Spleen (tissue), 11 donors: Measurements from ENCODE around the gene AQP12B. TPM values are rescaled to one million over a fixed set of nuclear protein-coding genes. Genes with fewer than 3 reads are reported as not detected.
A peak's percentile ranks its signal among the peaks of the same experiment; 100 is the strongest.
"Not testable (repeated sequence)": the region's sequence is repeated elsewhere in the genome, so short reads cannot be mapped to it uniquely, and the experiment has no call there.

Source experiments
- DNase-seq: peaks from one replicate; pipeline ENCODE4 v3.0.0-alpha.2; 2020
- H3K27ac ChIP-seq, 8 donors: fragments of 200-600 bp; sonication (generic) in 7 of 8; 1 replicate in 4 of 8; 2 replicates in 4 of 8; pipeline versions ENCODE4 v1.5.0 to v1.8.0; 2016 to 2021; ENCODE audit warnings: inconsistent platforms in 4 of 8, mild to moderate bottlenecking in 4 of 8, moderate library complexity in 1 of 8
- H3K27me3 ChIP-seq, 7 donors: fragments of 200-600 bp; sonication (generic) in 6 of 7; replicated peaks in 1 of 7; 1 replicate in 4 of 7; 2 replicates in 3 of 7; pipeline versions ENCODE4 v1.5.0 to v1.8.0; 2016 to 2021; ENCODE audit warnings: inconsistent platforms in 3 of 7, mild to moderate bottlenecking in 1 of 7
- H3K36me3 ChIP-seq, 6 donors: fragments of 200-600 bp; sonication (generic) in 5 of 6; 1 replicate in 4 of 6; 2 replicates in 2 of 6; pipeline versions ENCODE4 v1.5.0 to v1.8.0; 2016 to 2021; ENCODE audit warnings: inconsistent platforms in 2 of 6
- H3K4me1 ChIP-seq, 6 donors: fragments of 200-600 bp; sonication (generic) in 5 of 6; 1 replicate in 3 of 6; 2 replicates in 3 of 6; pipeline versions ENCODE4 v1.5.0 to v1.8.0; 2016 to 2021; ENCODE audit warnings: inconsistent platforms in 3 of 6
- H3K4me3 ChIP-seq, 8 donors: fragments of 200-600 bp; sonication (generic) in 7 of 8; 1 replicate in 4 of 8; 2 replicates in 4 of 8; pipeline versions ENCODE4 v1.5.0 to v1.8.0; 2016 to 2021; ENCODE audit warnings: inconsistent platforms in 4 of 8, mild to moderate bottlenecking in 4 of 8, moderate library complexity in 2 of 8
- H3K9me3 ChIP-seq, 8 donors: fragments of 200-600 bp; sonication (generic) in 7 of 8; 1 replicate in 4 of 8; 2 replicates in 4 of 8; pipeline versions ENCODE4 v1.5.0 to v1.8.0; 2016 to 2021; ENCODE audit warnings: inconsistent platforms in 4 of 8
- CTCF ChIP-seq, 11 experiments: fragments of 200-600 bp in 7 of 11; fragments of 450-650 bp in 4 of 11; sonication (generic) in 4 of 11; IDR thresholded peaks in 8 of 11; conservative IDR thresholded peaks in 3 of 11; 1 replicate in 7 of 11; 2 replicates in 4 of 11; pipeline versions ENCODE4 v1.4.0 to v1.8.0; 2016 to 2021; ENCODE audit warnings: antibody characterized with exemption in 11 of 11, inconsistent platforms in 4 of 11, mild to moderate bottlenecking in 1 of 11
- POLR2A ChIP-seq, 3 donors: fragments of 450-650 bp; IDR thresholded peaks; one replicate each; pipeline ENCODE4 v1.5.1; 2017; ENCODE audit warnings: antibody characterized with exemption in 3 of 3, mild to moderate bottlenecking in 1 of 3
- POLR2AphosphoS5 ChIP-seq, 3 donors: sonication (generic); formaldehyde crosslinking; IDR thresholded peaks; one replicate each; pipeline ENCODE4 v1.5.1; 2017; ENCODE audit warnings: antibody characterized with exemption in 3 of 3
- WGBS, 5 donors: extraction: QIAGEN DNeasy Blood & Tissue Kit in 3 of 5; methylation state at CpG; one replicate each; pipeline versions ENCODE4 v1.1.5 to v1.1.7; 2013 to 2018; 5-methylcytosine and 5-hydroxymethylcytosine counted together
- intact Hi-C: fragments of 100-400 bp; cut with DNase I; formaldehyde crosslinking; loops from one replicate; pipeline ENCODE4 v1.15.0; 2023; ENCODE audit warnings: low total_unique reads
- polyA plus RNA-seq, 3 donors: library from polyadenylated mRNA; stranded (reverse); fragments of 200-250 nt; gene quantifications; one replicate each; pipeline ENCODE4 v1.2.1, GENCODE V29; 2013
- total RNA-seq, 7 donors: library from RNA; depleted of rRNA in 3 of 7; stranded (reverse); fragments of >200 nt in 3 of 7; fragmentation: NEBNext Ultra II Directional in 4 of 7; extraction: Animal tissue kit (Norgen Biotek cat#: 25700) in 4 of 7; gene quantifications; one replicate each; pipeline versions ENCODE4 v1.1.0 to v1.2.1, GENCODE V29; 2016 to 2021
- donor health status: healthy with polysubstance abuse.
- donor health status: DM: no; HTN: no; CAD: no; lungs with moderate emphysema.
- donor health status: DM: no; HTN: no; CAD: no.
- donor health status: Bipolar disorder and iron deficiency.
- donor health status: healthy.
- donor health status: DM: no; HTN: no; CAD: no.
- donor health status: DM: yes; HTN: yes; CAD: no.

Gene AQP12B
- total and polyA plus RNA-seq, 10 donors: 0.03 to 1.8 (median 0.95) TPM; not detected in 7

DNA sequence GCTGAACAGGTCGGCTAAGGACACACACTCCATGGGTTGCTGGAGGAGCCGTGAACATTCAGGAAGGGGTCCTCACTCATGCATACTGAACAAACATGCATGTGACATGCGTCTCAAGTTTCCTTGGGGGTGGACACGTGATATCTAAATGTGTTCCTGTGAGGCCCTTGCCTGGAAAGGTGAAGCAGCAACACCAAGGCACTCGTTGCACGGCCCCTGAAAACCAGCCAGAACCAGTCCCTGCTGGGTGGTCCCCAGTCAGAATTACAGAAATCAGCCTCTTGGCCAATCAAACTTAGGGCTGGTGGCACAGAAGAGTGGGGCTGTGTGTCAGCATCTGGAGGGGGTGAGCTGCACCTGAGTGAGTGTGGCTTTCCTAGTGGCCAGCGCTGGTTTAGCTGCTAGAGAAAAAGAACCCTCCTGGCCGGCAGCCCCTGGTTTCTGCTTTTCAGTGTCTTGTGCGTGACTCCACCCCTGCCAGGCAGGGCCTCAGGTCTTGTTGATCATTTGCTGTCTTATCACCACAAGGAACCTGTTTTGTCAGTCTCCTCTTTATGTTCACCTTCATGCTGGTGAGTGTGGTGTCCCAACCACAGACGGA lies 3.2 kb upstream of the AQP12B start:
- WGBS, 5 donors: 67 to 86% (median 78%) methylated on average over 4 to 10 of the region's 10 CpGs
- H3K9me3 ChIP-seq: no peaks in the 10 kb centered on the region
- no peaks in the 10 kb centered on the region for H3K27me3 ChIP-seq
- no peak for TF ChIP-seq POLR2A (IDR thresholded peaks at IDR 0.05)
- no peak for TF ChIP-seq CTCF (IDR thresholded peaks at IDR 0.05 in 8 of 11, conservative IDR thresholded peaks at IDR 0.05 in 3 of 11)
- TF ChIP-seq POLR2AphosphoS5 (IDR thresholded peaks at IDR 0.05): no peak
- H3K36me3 ChIP-seq: no peaks in the 10 kb centered on the region
- no peak overlapping the region for H3K4me3 ChIP-seq
- H3K27ac ChIP-seq: no peak overlapping the region
- peaks cover 0 to 8% (median 0%) of the 10 kb centered on the region in 6 donors for H3K4me1 ChIP-seq
- DNase-seq: no peak
- intact Hi-C loops: no loop called here

GRCh38 chr2:240683980-240684728 lies 1.5 kb upstream of the AQP12B start:
- H3K36me3 ChIP-seq, H3K9me3 ChIP-seq, H3K4me1 ChIP-seq, intact Hi-C loops, H3K27me3 ChIP-seq, DNase-seq, H3K27ac ChIP-seq: not testable (repeated sequence)
- 62 to 75% (median 66%) methylated on average over 11 to 15 of the region's 15 CpGs for WGBS, 5 donors
- peak overlapping the region in 1 of 8 donors; percentile 44 for H3K4me3 ChIP-seq

GRCh38 chr2:240683329-240683979 lies 769 bp upstream of the AQP12B start:
- H3K27me3 ChIP-seq, H3K4me1 ChIP-seq, H3K27ac ChIP-seq, H3K9me3 ChIP-seq, intact Hi-C loops, H3K36me3 ChIP-seq: not testable (repeated sequence)
- peak overlapping the region in 1 of 8 donors; percentile 44 for H3K4me3 ChIP-seq
- WGBS, 5 donors: 53 to 90% (median 76%) methylated on average over 2 to 4 of the region's 15 CpGs
- peak; percentile 79 for DNase-seq

- WGBS, 5 donors: 29 to 50% (median 49%) methylated on average over 2 of the region's 11 CpGs; no CpG with 5 or more reads in 2 of the 5 donors
- H3K4me3 ChIP-seq, H3K4me1 ChIP-seq, H3K36me3 ChIP-seq, H3K27ac ChIP-seq, DNase-seq, H3K9me3 ChIP-seq, H3K27me3 ChIP-seq, intact Hi-C loops: not testable (repeated sequence)
These were observed 2.5 kb downstream of the AQP12B start for GRCh38 chr2:240680185-240680584.

- H3K4me3 ChIP-seq, DNase-seq, H3K36me3 ChIP-seq, intact Hi-C loops, H3K27me3 ChIP-seq, H3K9me3 ChIP-seq, H3K4me1 ChIP-seq, H3K27ac ChIP-seq: not testable (repeated sequence)
- WGBS, 5 donors: no CpG with 5 or more reads among the region's 19 CpGs
These were observed 3.8 kb downstream of the AQP12B start for GRCh38 chr2:240678909-240679308.

GRCh38 chr2:240678043-240678442 lies 4.6 kb downstream of the AQP12B start:
- not testable (repeated sequence) for H3K9me3 ChIP-seq, DNase-seq

DNA sequence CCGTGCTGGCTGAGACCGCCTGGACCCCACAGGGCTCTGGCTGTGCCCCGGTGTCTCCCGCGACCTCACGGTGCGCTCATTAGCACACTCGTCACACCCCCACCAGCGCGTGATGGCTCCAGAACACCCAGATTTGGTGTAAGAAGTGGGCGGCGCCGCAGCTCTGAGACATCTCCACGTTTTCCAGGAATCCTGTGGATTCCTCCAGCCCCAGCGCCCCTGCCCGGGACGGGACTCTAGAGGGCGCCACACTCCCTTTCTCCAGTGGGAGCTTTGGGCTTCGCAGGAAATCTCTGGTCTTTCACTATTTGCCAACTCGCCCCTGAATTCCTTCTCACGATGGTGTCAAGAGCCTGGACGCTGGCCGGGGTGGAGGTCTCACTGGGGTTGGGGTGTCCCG lies 7.3 kb downstream of the AQP12B start:
- DNase-seq, H3K36me3 ChIP-seq, H3K4me3 ChIP-seq, intact Hi-C loops, H3K9me3 ChIP-seq, H3K27ac ChIP-seq, H3K4me1 ChIP-seq: not testable (repeated sequence)
- H3K27me3 ChIP-seq: peaks cover 0 to 35% (median 17%) of the 10 kb centered on the region in 7 donors
- WGBS, 5 donors: no CpG with 5 or more reads among the region's 24 CpGs

More at GRCh38 chr2:240678043-240678442, 4.6 kb downstream of the AQP12B start:
- H3K36me3 ChIP-seq, H3K27ac ChIP-seq, intact Hi-C loops, H3K4me3 ChIP-seq, H3K4me1 ChIP-seq: not testable (repeated sequence)
- peaks cover 0 to 18% (median 5%) of the 10 kb centered on the region in 7 donors for H3K27me3 ChIP-seq
- WGBS, 5 donors: 44 to 75% (median 60%) methylated on average over 4 to 6 of the region's 14 CpGs; no CpG with 5 or more reads in 1 of the 5 donors

GRCh38 chr2:240674461-240675184 lies 8.1 kb downstream of the AQP12B start:
- DNase-seq, intact Hi-C loops, H3K27ac ChIP-seq, H3K9me3 ChIP-seq, H3K36me3 ChIP-seq, H3K4me3 ChIP-seq, H3K4me1 ChIP-seq: not testable (repeated sequence)
- H3K27me3 ChIP-seq: peaks cover 0 to 35% (median 17%) of the 10 kb centered on the region in 7 donors
- WGBS, 5 donors: 22 to 43% (median 35%) methylated on average over 7 to 12 of the region's 16 CpGs
